SH-SY5Y (cell line): ENCODE results near the gene MAP3K2.

Source experiments
- GATA2 ChIP-seq: IDR thresholded peaks from 2 replicates; pipeline ENCODE4 v1.6.1; 2011; ENCODE audit warnings: mild to moderate bottlenecking, low read depth, low read length
- GATA3 ChIP-seq: IDR thresholded peaks from 2 replicates; pipeline ENCODE4 v1.6.1; 2011; ENCODE audit warnings: low read depth, mild to moderate bottlenecking, low read length, moderate library complexity

DNA sequence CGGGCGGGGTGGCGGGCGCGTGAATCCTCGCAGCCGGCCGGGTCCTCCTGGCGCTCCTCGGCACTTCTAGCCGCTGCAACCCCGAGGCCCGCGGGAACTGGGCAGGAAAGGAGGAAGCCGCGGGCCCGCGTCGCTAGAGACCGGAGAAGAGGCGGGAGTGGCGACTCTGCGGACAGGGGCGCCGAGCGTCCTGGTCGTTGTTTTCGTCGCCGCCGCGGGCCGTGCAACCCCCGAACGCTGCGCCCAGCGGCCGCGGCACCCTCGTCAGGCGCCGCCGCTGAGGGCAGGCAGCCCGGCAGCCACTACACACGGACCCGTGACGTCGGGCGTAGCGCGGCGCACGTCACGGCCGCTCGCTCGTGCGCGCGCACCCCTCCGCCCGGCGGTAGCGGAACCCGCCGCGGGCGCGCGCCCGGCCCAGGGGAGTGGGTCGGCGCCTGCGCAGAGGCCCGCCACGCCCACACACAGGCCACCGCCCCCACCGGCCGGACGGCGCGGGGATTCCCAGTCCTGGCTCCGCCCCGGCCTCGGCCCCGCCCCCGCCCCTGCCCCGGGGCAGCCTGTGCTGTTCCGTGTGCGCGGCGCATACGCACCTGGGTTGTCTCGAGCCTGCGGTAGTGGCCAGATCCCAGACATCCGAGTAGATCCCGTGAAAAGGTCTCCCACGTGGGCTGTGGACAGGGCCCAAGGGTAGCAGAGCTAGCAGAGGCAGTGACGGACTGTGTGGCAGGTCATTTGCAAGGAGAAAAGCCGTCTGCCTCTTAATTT lies at the start of gene MAP3K2:
- no peak for TF ChIP-seq GATA3
- no peak for TF ChIP-seq GATA2
